Lower leg skin (tissue), 3 donors: ENCODE results near the gene BABAM1.

Experiments
- POLR2A ChIP-seq, 2 donors: fragments of 450-650 bp; IDR thresholded peaks; one replicate each; pipeline ENCODE4 v1.6.1; 2016 to 2017; ENCODE audit warnings: antibody characterized with exemption in 2 of 2, mild to moderate bottlenecking in 1 of 2, moderate library complexity in 1 of 2
- TF ChIP-seq, protein P1 (sequence below), 3 donors: fragments of 450-650 bp; IDR thresholded peaks; one replicate each; pipeline ENCODE4 v1.5.1; 2016; ENCODE audit warnings: antibody characterized with exemption in 3 of 3, mild to moderate bottlenecking in 3 of 3, moderate library complexity in 2 of 3

DNA sequence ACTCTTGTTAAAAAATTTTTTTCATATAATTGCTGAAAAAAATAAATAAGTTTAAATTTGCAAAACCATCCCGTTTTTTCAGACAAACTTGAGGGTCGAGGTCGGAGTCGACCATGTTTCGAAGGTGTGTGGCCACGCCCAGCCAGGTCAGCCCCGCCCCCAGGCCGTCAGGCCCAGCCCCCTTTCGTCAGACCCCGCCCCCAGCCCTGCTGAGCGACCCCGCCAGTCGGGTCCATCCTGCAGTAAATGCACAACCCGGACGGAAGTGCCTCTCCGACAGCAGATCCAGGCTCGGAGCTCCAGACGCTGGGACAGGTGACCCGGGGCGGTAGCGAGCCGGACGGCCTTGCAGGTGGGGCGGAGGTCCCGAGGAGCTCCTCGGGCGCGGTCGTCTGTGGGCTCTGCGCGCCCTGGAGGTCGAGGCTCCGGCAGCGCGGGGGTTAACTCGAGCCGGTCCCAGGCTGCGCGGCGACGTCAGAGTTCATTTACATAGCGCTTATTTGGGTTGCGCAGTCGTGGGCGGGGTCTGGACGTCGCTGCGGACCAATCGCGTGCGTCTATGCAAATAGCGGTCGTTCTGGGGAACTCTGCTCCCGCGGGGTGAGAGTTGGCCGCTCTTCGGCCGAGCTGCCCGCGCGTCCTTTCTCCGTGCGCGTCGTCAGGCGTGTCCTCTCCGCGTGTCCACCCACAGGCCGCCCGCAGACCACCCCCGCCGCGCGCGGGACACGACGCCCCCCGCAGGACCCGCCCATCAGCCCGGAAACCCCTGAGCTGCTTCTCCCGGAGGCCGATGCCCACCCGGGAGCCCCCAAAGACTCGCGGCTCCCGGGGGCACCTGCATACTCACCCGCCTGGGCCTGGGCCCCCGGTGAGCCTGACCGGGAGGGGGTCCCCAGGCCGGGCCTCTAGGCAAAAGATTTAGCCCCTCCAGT lies 41.0 kb upstream of the BABAM1 start, which contains the start of gene OCEL1:
- TF ChIP-seq, protein P1, sequence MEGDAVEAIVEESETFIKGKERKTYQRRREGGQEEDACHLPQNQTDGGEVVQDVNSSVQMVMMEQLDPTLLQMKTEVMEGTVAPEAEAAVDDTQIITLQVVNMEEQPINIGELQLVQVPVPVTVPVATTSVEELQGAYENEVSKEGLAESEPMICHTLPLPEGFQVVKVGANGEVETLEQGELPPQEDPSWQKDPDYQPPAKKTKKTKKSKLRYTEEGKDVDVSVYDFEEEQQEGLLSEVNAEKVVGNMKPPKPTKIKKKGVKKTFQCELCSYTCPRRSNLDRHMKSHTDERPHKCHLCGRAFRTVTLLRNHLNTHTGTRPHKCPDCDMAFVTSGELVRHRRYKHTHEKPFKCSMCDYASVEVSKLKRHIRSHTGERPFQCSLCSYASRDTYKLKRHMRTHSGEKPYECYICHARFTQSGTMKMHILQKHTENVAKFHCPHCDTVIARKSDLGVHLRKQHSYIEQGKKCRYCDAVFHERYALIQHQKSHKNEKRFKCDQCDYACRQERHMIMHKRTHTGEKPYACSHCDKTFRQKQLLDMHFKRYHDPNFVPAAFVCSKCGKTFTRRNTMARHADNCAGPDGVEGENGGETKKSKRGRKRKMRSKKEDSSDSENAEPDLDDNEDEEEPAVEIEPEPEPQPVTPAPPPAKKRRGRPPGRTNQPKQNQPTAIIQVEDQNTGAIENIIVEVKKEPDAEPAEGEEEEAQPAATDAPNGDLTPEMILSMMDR (IDR thresholded peaks at IDR 0.05), result no peak
- TF ChIP-seq POLR2A (IDR thresholded peaks at IDR 0.05), result no peak
